ENCODE results near the gene MUC5B.

The MUC5B gene

GRCh38 chr11:1203505-1204271, 19.2 kb upstream of the MUC5B start:
- Mint-ChIP-seq H3K9me3 (no peaks in the 10 kb centered on the region), H3K27ac (no peak overlapping the region), H3K27me3 (ENCODE audit: low read depth, poor library complexity) (peaks cover 4% of the 10 kb centered on the region), H3K4me1 (no peaks in the 10 kb centered on the region), H3K36me3 (ENCODE audit: low read depth) (no peaks in the 10 kb centered on the region), H3K4me3 (no peak overlapping the region)
- TF ChIP-seq CTCF (IDR thresholded peaks at IDR 0.05) = no peak
- no peak for DNase-seq

DNA sequence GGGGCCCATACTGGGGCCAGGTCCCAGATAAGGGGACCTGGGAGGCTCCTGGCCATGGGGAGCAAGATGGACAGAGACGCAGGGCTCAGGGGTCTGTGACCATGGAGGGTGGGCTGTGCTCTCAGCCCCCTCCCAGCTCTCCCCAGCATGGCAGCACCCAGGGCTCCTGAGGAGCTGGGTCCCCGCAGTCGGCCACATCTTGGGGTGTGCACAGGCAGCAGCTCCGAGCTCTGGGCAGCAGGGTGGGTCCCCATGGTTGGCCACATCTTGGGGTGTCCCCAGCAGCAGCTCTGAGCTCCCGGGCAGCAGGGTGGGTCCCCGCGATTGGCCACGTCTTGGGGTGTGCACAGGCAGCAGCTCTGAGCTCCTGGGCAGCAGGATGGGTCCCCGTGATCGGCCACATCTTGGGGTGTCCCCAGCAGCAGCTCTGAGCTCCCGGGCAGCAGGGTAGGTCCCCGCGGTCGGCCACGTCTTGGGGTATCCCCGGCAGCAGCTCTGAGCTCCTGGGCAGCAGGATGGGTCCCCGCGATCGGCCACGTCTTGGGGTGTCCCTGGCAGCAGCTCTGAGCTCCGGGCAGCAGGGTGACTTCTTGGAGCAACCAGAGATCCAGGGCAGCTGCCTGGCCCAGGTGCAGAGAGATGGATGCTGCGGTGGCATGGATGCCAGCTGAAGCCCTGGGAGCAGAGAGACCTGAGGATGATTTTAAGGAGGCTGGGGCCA, 18.3 kb upstream of the MUC5B start:
- Mint-ChIP-seq H3K4me1 (no peaks in the 10 kb centered on the region), H3K9me3 (peaks cover 5% of the 10 kb centered on the region), H3K4me3 (no peak overlapping the region), H3K36me3 (ENCODE audit: low read depth) (no peaks in the 10 kb centered on the region), H3K27ac (no peak overlapping the region), H3K27me3 (ENCODE audit: low read depth, poor library complexity) (peaks cover 10% of the 10 kb centered on the region)
- DNase-seq = no peak
- TF ChIP-seq CTCF (IDR thresholded peaks at IDR 0.05) = no peak

GRCh38 chr11:1205121-1205986, 17.5 kb upstream of the MUC5B start:
- no peak overlapping the region for H3K4me3 Mint-ChIP-seq
- no peak overlapping the region for H3K27ac Mint-ChIP-seq

DNA sequence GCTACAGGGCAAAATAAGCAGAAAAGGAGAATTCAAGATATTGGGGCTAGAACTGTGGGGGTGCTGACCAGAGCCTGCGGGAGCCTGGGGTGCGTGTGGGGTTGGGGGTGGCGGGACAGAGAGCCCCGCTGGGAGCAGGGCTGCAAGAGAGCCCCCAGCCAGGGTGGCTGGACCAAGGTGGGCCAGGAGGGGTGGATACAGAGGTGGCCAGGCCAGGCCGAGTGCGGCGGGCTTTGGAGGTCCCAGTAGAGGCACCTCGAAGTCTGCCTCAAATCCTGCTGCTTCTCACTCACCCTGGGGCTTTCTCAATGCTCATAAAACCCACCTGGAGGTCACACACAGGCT, 16.9 kb upstream of the MUC5B start:
- Mint-ChIP-seq H3K36me3 (ENCODE audit: low read depth) (no peaks in the 10 kb centered on the region), H3K9me3 (peaks cover 19% of the 10 kb centered on the region), H3K4me3 (no peak overlapping the region), H3K27ac (no peak overlapping the region), H3K27me3 (ENCODE audit: low read depth, poor library complexity) (peaks cover 14% of the 10 kb centered on the region), H3K4me1 (no peaks in the 10 kb centered on the region)
- DNase-seq = no peak
- no peak for TF ChIP-seq CTCF (IDR thresholded peaks at IDR 0.05)

More at GRCh38 chr11:1205121-1205986, 17.5 kb upstream of the MUC5B start:
- H3K4me1 Mint-ChIP-seq = no peaks in the 10 kb centered on the region
- peaks cover 13% of the 10 kb centered on the region for H3K9me3 Mint-ChIP-seq
- TF ChIP-seq CTCF (IDR thresholded peaks at IDR 0.05) = no peak
- H3K27me3 Mint-ChIP-seq (ENCODE audit: low read depth, poor library complexity) = peaks cover 10% of the 10 kb centered on the region
- no peak for DNase-seq
- no peaks in the 10 kb centered on the region for H3K36me3 Mint-ChIP-seq (ENCODE audit: low read depth)

- Mint-ChIP-seq H3K4me1 (no peaks in the 10 kb centered on the region), H3K27me3 (ENCODE audit: low read depth, poor library complexity) (peaks cover 20% of the 10 kb centered on the region), H3K27ac (no peak overlapping the region), H3K4me3 (no peak overlapping the region), H3K36me3 (ENCODE audit: low read depth) (no peaks in the 10 kb centered on the region), H3K9me3 (peaks cover 26% of the 10 kb centered on the region)
- TF ChIP-seq CTCF (IDR thresholded peaks at IDR 0.05) = no peak
- no peak for DNase-seq
These were observed 16.2 kb upstream of the MUC5B start for GRCh38 chr11:1206391-1207271.
